Keratinocyte (primary cell): ENCODE measurements around the gene OR2C3. TPM values are rescaled to one million over a fixed set of nuclear protein-coding genes. Genes with fewer than 3 reads are reported as not detected.
"Not testable (repeated sequence)": the region's sequence is repeated elsewhere in the genome, so short reads cannot be mapped to it uniquely, and the experiment has no call there.

Experiments
- DNase-seq: peaks from one replicate; pipeline ENCODE4 v3.0.0-alpha.2; 2011; ENCODE audit warnings: low read depth, missing footprints, low spot score
- FAIRE-seq: peaks from 2 replicates; lab custom pipeline; 2011; peaks lifted over from hg19 to GRCh38; lab: Jason Lieb, UNC
- H2AFZ ChIP-seq: 2 replicates; pipeline ENCODE4 v1.6.0; 2012; ENCODE audit warnings: low read length, control low read depth, inconsistent platforms; ENCODE audit not compliant: control insufficient read depth
- H3K27ac ChIP-seq: 2 replicates; pipeline ENCODE4 v1.5.1; 2011; ENCODE audit warnings: low read length; ENCODE audit not compliant: control insufficient read depth, insufficient read depth
- H3K27me3 ChIP-seq: 3 replicates; pipeline ENCODE4 v1.6.0; 2011; ENCODE audit warnings: low read length; ENCODE audit not compliant: control insufficient read depth, insufficient read depth; ENCODE audit errors: extremely low read depth
- H3K36me3 ChIP-seq, 2 experiments: 2 replicates in 1 of 2; 3 replicates in 1 of 2; pipeline ENCODE4 v1.5.1; 2011; ENCODE audit warnings: low read length in 2 of 2, mild to moderate bottlenecking in 1 of 2; ENCODE audit not compliant: control insufficient read depth in 2 of 2, insufficient read depth in 2 of 2; ENCODE audit errors: extremely low read depth in 1 of 2
- H3K4me1 ChIP-seq: 3 replicates; pipeline ENCODE4 v1.5.1; 2011; ENCODE audit warnings: low read length; ENCODE audit not compliant: control insufficient read depth, insufficient read depth; ENCODE audit errors: extremely low read depth
- H3K4me2 ChIP-seq: 3 replicates; pipeline ENCODE4 v1.6.0; 2011; ENCODE audit warnings: low read depth, low read length; ENCODE audit not compliant: control insufficient read depth, insufficient read depth; ENCODE audit errors: extremely low read depth
- H3K4me3 ChIP-seq, 3 experiments: fragments of 200-600 bp in 1 of 3; sonication (generic) in 1 of 3; 2 replicates in 2 of 3; 3 replicates in 1 of 3; pipeline ENCODE4 v1.5.1; 2011 to 2016; ENCODE audit warnings: low read length in 3 of 3, mild to moderate bottlenecking in 3 of 3, control low read depth in 2 of 3, inconsistent platforms in 1 of 3, low read depth in 1 of 3, mixed read lengths in 1 of 3, mixed run types in 1 of 3, moderate library complexity in 1 of 3; ENCODE audit not compliant: control insufficient read depth in 2 of 3, insufficient read depth in 2 of 3; ENCODE audit errors: extremely low read depth in 1 of 3
- H3K79me2 ChIP-seq: 2 replicates; pipeline ENCODE4 v1.6.0; 2012; ENCODE audit warnings: low read length; ENCODE audit not compliant: control insufficient read depth, insufficient read depth
- H3K9ac ChIP-seq: 3 replicates; pipeline ENCODE4 v1.6.0; 2011; ENCODE audit warnings: low read length; ENCODE audit not compliant: control insufficient read depth, insufficient read depth; ENCODE audit errors: extremely low read depth
- H3K9me1 ChIP-seq: 3 replicates; pipeline ENCODE4 v1.6.0; 2011; ENCODE audit warnings: low read length; ENCODE audit not compliant: control insufficient read depth, insufficient read depth; ENCODE audit errors: extremely low read depth
- H3K9me3 ChIP-seq: 2 replicates; pipeline ENCODE4 v1.5.1; 2012; ENCODE audit warnings: low read depth, low read length; ENCODE audit not compliant: control insufficient read depth
- H4K20me1 ChIP-seq: 3 replicates; pipeline ENCODE4 v1.6.0; 2011; ENCODE audit warnings: low read length; ENCODE audit not compliant: control insufficient read depth, insufficient read depth; ENCODE audit errors: extremely low read depth
- CTCF ChIP-seq, 3 experiments: IDR thresholded peaks in 1 of 3; conservative IDR thresholded peaks in 1 of 3; optimal IDR thresholded peaks in 1 of 3; 2 replicates in 2 of 3; 3 replicates in 1 of 3; pipeline versions ENCODE3 to v1.5.1; 2011; ENCODE audit warnings: low read length in 3 of 3, mild to moderate bottlenecking in 3 of 3, moderate library complexity in 2 of 3, control low read depth in 1 of 3, inconsistent platforms in 1 of 3; ENCODE audit not compliant: insufficient read depth in 2 of 3; ENCODE audit errors: extremely low read depth in 1 of 3
- EZH2 ChIP-seq: IDR thresholded peaks from one replicate; pipeline ENCODE4 v1.6.1; 2012; ENCODE audit warnings: inconsistent platforms, mild to moderate bottlenecking, low read length, moderate library complexity
- dilution Hi-C: fragments of 300-500 bp; cut with MboI; formaldehyde crosslinking; loops from one replicate; pipeline ENCODE4 v1.7.0; 2020; ENCODE audit warnings: low sequenced_read_pairs; ENCODE audit not compliant: extremely low pct_ligation_motif_present
- polyA plus RNA-seq, 5 experiments: library from polyadenylated mRNA; depleted of rRNA in 3 of 5; stranded (reverse) in 3 of 5; stranded (forward) in 1 of 5; unstranded in 1 of 5; fragments of >200 nt; gene quantifications; 1 replicate in 1 of 5; 2 replicates in 3 of 5; 3 replicates in 1 of 5; pipeline versions ENCODE4 v1.2.1 to v1.2.3, GENCODE V29; 2011 to 2012; ENCODE audit warnings: missing spikeins in 2 of 5, low read depth in 1 of 5, low replicate concordance in 1 of 5

The OR2C3 gene
- polyA plus RNA-seq, 1 donor (not counting 4 experiments of a cell fraction or from before 2014, with no cell fraction given), result not detected

DNA sequence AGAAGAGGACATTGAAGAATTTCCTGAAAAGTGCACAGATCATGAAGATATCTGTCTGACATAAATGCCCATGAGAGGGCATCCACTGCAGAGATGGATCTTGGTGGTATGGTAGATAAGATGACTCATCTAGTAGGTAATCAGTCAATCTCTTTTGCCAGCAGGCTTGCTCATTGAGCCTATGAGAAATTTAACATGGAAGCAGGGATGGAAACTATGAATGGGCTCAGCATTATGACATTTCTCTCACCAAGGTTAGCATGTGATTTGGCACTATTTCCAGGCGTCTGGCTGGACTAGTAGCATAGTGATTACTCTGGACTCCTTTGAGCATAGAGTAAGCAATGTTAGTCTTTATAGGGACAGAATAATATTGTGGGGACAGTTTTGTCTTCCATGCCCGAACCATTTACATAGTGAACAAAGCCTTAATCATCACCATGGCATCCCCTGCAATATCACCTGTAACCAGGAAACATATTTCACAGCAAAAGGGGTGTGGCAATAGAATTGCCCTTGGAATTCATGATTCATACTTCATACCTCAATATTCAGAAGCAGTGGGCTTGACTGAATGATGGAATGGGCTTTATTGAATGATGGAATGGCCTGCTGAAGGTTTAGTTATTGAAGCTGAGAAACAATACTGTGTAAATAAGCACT lies 7.3 kb downstream of the OR2C3 start:
- Histone ChIP-seq H3K4me2 (no peak overlapping the region), H3K4me1 (no peaks in the 10 kb centered on the region), H3K9ac (no peak overlapping the region), H3K9me1 (no peaks in the 10 kb centered on the region), H3K9me3 (peaks cover 5% of the 10 kb centered on the region), H3K36me3 (no peaks in the 10 kb centered on the region), H3K27me3 (no peaks in the 10 kb centered on the region), H3K4me3 (no peak overlapping the region), H3K27ac (no peak overlapping the region), H2AFZ (no peak overlapping the region), H4K20me1 (no peaks in the 10 kb centered on the region), H3K79me2 (no peaks in the 10 kb centered on the region)
- TF ChIP-seq CTCF (optimal IDR thresholded peaks at IDR 0.05 in 1 of 3, IDR thresholded peaks at IDR 0.05 in 1 of 3, conservative IDR thresholded peaks at IDR 0.05 in 1 of 3; ENCODE audit: extremely low read depth in 1 of 3, insufficient read depth in 2 of 3, low read length in 3 of 3), result no peak
- TF ChIP-seq EZH2, result no peak
- dilution Hi-C loops, result no loop called here
- DNase-seq (no peak), FAIRE-seq (no peak)

- H3K4me1 ChIP-seq, dilution Hi-C loops, H3K27ac ChIP-seq, H3K79me2 ChIP-seq, H3K9me3 ChIP-seq, H3K4me3 ChIP-seq, H3K27me3 ChIP-seq, H3K9me1 ChIP-seq, H3K9ac ChIP-seq, H3K4me2 ChIP-seq, H3K36me3 ChIP-seq, DNase-seq, H4K20me1 ChIP-seq, FAIRE-seq, H2AFZ ChIP-seq: not testable (repeated sequence)
These were observed 14.4 kb downstream of the OR2C3 start for GRCh38 chr1:247521886-247522285.

DNA sequence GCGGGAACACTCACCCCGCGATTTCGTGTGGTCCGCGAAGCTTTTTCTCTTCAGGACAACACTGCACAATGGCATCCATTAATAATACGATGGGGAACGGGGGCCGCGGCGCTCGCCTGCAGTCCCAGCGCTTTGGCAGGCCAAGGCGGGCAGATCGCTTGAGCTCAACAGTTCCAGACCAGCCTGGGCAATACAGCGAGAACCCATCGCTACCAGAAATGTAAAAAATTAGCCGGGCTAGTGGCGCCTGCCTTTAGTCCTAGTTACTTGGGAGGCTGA lies 17.7 kb downstream of the OR2C3 start:
- Histone ChIP-seq H3K9me3 (no peaks in the 10 kb centered on the region), H3K4me1 (no peaks in the 10 kb centered on the region), H3K4me3 (no peak overlapping the region), H3K79me2 (no peaks in the 10 kb centered on the region), H2AFZ (no peak overlapping the region), H4K20me1 (no peaks in the 10 kb centered on the region), H3K27ac (no peak overlapping the region), H3K9me1 (no peaks in the 10 kb centered on the region), H3K9ac (no peak overlapping the region), H3K27me3 (no peaks in the 10 kb centered on the region), H3K36me3 (no peaks in the 10 kb centered on the region), H3K4me2 (no peak overlapping the region)
- DNase-seq, result no peak
- FAIRE-seq, result no peak
- dilution Hi-C loops, result no loop called here
- TF ChIP-seq EZH2 (no peak), CTCF (optimal IDR thresholded peaks at IDR 0.05 in 1 of 3, IDR thresholded peaks at IDR 0.05 in 1 of 3, conservative IDR thresholded peaks at IDR 0.05 in 1 of 3; ENCODE audit: extremely low read depth in 1 of 3, insufficient read depth in 2 of 3, low read length in 3 of 3) (no peak)
